Cardiac muscle cell (in vitro differentiated cells and primary cell): ENCODE measurements around the gene APBB1IP. TPM values are rescaled to one million over a fixed set of nuclear protein-coding genes. Genes with fewer than 3 reads are reported as not detected.
"Not testable (repeated sequence)": the region's sequence is repeated elsewhere in the genome, so short reads cannot be mapped to it uniquely, and the experiment has no call there.

Source experiments
- DNase-seq, 2 donors: peaks; one replicate each; pipeline versions ENCODE4 v3.0.0 to v3.0.0-alpha.2; 2010 to 2017; ENCODE audit warnings: low read depth in 1 of 2, low spot score in 1 of 2
- H3K27ac ChIP-seq: fragments of 200-600 bp; sonication (generic); 2 replicates; pipeline ENCODE4 v1.5.1; 2016
- H3K27me3 ChIP-seq: fragments of 200-600 bp; sonication (generic); 2 replicates; pipeline ENCODE4 v1.6.0; 2016; ENCODE audit warnings: control low read depth
- H3K36me3 ChIP-seq: fragments of 200-600 bp; sonication (generic); 2 replicates; pipeline ENCODE4 v1.5.1; 2016; ENCODE audit warnings: control low read depth
- H3K4me1 ChIP-seq: fragments of 200-600 bp; sonication (generic); 2 replicates; pipeline ENCODE4 v1.8.1; 2017; ENCODE audit warnings: low read depth, mild to moderate bottlenecking, mixed run types
- H3K4me3 ChIP-seq: fragments of 200-600 bp; sonication (generic); 2 replicates; pipeline ENCODE4 v1.5.1; 2016; ENCODE audit warnings: mild to moderate bottlenecking
- H3K9me3 ChIP-seq: fragments of 200-600 bp; sonication (generic); 2 replicates; pipeline ENCODE4 v1.5.1; 2017; ENCODE audit warnings: low read depth, mild to moderate bottlenecking, control low read depth
- CTCF ChIP-seq: IDR thresholded peaks from 2 replicates; pipeline ENCODE4 v1.5.1; 2012; ENCODE audit warnings: low read depth, mild to moderate bottlenecking, low read length
- polyA plus RNA-seq: library from polyadenylated mRNA; unstranded; fragments of >200 nt; fragmentation: Nextera tagmentation; extraction: Ambion mirVana; gene quantifications from 2 replicates; pipeline ENCODE4 v1.2.1, GENCODE V29; 2016
- total RNA-seq: library from RNA; depleted of rRNA; stranded (reverse); fragments of >200 nt; gene quantifications from 2 replicates; pipeline ENCODE4 v1.2.3, GENCODE V29; 2016

Gene APBB1IP
- total and polyA plus RNA-seq, 2 experiments from 2014 or later = not detected

GRCh38 chr10:26468700-26469099 lies 30.6 kb downstream of the APBB1IP start:
- H3K36me3 ChIP-seq = no peaks in the 10 kb centered on the region
- no peaks in the 10 kb centered on the region for H3K4me1 ChIP-seq
- H3K9me3 ChIP-seq = no peaks in the 10 kb centered on the region
- H3K27me3 ChIP-seq = peaks cover 8% of the 10 kb centered on the region
- TF ChIP-seq CTCF = no peak
- no peak for DNase-seq
- no peak overlapping the region for H3K27ac ChIP-seq
- H3K4me3 ChIP-seq = no peak overlapping the region

- H3K36me3 ChIP-seq = no peaks in the 10 kb centered on the region
- no peaks in the 10 kb centered on the region for H3K9me3 ChIP-seq
- H3K27me3 ChIP-seq = peaks cover 7% of the 10 kb centered on the region
- H3K4me1 ChIP-seq = no peaks in the 10 kb centered on the region
- DNase-seq = no peak
- no peak for TF ChIP-seq CTCF
- no peak overlapping the region for H3K4me3 ChIP-seq
- H3K27ac ChIP-seq = no peak overlapping the region
These were observed 34.3 kb downstream of the APBB1IP start for GRCh38 chr10:26472492-26472778.

GRCh38 chr10:26474026-26474425 lies 35.9 kb downstream of the APBB1IP start:
- Histone ChIP-seq H3K4me3 (no peak overlapping the region), H3K9me3 (no peaks in the 10 kb centered on the region), H3K27ac (no peak overlapping the region), H3K36me3 (no peaks in the 10 kb centered on the region), H3K27me3 (peaks cover 3% of the 10 kb centered on the region), H3K4me1 (no peaks in the 10 kb centered on the region)
- TF ChIP-seq CTCF = no peak
- no peak for DNase-seq

GRCh38 chr10:26474845-26475244 lies 36.7 kb downstream of the APBB1IP start:
- H3K4me3 ChIP-seq, H3K9me3 ChIP-seq, DNase-seq, H3K4me1 ChIP-seq, H3K27me3 ChIP-seq, H3K36me3 ChIP-seq, H3K27ac ChIP-seq: not testable (repeated sequence)

GRCh38 chr10:26475386-26475785 lies 37.2 kb downstream of the APBB1IP start:
- no peaks in the 10 kb centered on the region for H3K9me3 ChIP-seq
- H3K27ac ChIP-seq = no peak overlapping the region
- H3K4me1 ChIP-seq = no peaks in the 10 kb centered on the region
- no peak for DNase-seq
- H3K36me3 ChIP-seq = no peaks in the 10 kb centered on the region
- H3K4me3 ChIP-seq = no peak overlapping the region
- H3K27me3 ChIP-seq = no peaks in the 10 kb centered on the region
- no peak for TF ChIP-seq CTCF

- H3K9me3 ChIP-seq = no peaks in the 10 kb centered on the region
- no peak overlapping the region for H3K4me3 ChIP-seq
- no peaks in the 10 kb centered on the region for H3K27me3 ChIP-seq
- H3K4me1 ChIP-seq = no peaks in the 10 kb centered on the region
- no peak for TF ChIP-seq CTCF
- no peak overlapping the region for H3K27ac ChIP-seq
- H3K36me3 ChIP-seq = no peaks in the 10 kb centered on the region
- no peak for DNase-seq
These were observed 39.4 kb downstream of the APBB1IP start for GRCh38 chr10:26477501-26477900.
